GM12878 (cell line): ENCODE data around the gene CNIH2. TPM values are rescaled to one million over a fixed set of nuclear protein-coding genes. Genes with fewer than 3 reads are reported as not detected.

Experiments used
- BMI1 ChIP-seq: fragments of 450-650 bp; IDR thresholded peaks from 2 replicates; pipeline ENCODE4 v1.6.1; 2016; ENCODE audit warnings: mild to moderate bottlenecking, moderate library complexity, borderline replicate concordance
- BRCA1 ChIP-seq: IDR thresholded peaks from 2 replicates; pipeline ENCODE4 v1.6.1; 2011; ENCODE audit warnings: low read depth, low read length, improper control_type of control experiment
- CEBPZ ChIP-seq: fragments of 150-350 bp; IDR thresholded peaks from 2 replicates; pipeline ENCODE4 v1.6.1; 2016; ENCODE audit warnings: low read depth, low read length
- CHD2 ChIP-seq: IDR thresholded peaks from 2 replicates; pipeline ENCODE4 v1.6.1; 2011; ENCODE audit warnings: low read depth, low read length, improper control_type of control experiment, borderline replicate concordance
- CREM ChIP-seq: IDR thresholded peaks from 2 replicates; pipeline ENCODE4 v1.6.1; 2014; ENCODE audit warnings: antibody characterized with exemption, low read depth
- E2F4 ChIP-seq: IDR thresholded peaks from 2 replicates; pipeline ENCODE4 v1.6.1; 2012; ENCODE audit warnings: low read depth, low read length, improper control_type of control experiment
- EED ChIP-seq: sonication (generic); IDR thresholded peaks from 2 replicates; pipeline ENCODE4 v1.6.1; 2016; ENCODE audit warnings: antibody characterized with exemption, low read depth
- FOXK2 ChIP-seq: fragments of 450-650 bp; IDR thresholded peaks from 2 replicates; pipeline ENCODE4 v1.6.1; 2017; ENCODE audit warnings: mild to moderate bottlenecking, moderate library complexity
- IRF3 ChIP-seq: fragments of 450-650 bp; IDR thresholded peaks from 2 replicates; pipeline ENCODE4 v1.6.1; 2014; ENCODE audit warnings: mild to moderate bottlenecking
- SKIL ChIP-seq: fragments of 450-650 bp; IDR thresholded peaks from 2 replicates; pipeline ENCODE4 v1.6.1; 2017; ENCODE audit warnings: mild to moderate bottlenecking, low read depth, inconsistent platforms; ENCODE audit not compliant: poor library complexity, severe bottlenecking
- SMAD1 ChIP-seq: fragments of 450-650 bp; IDR thresholded peaks from 2 replicates; pipeline ENCODE4 v1.6.1; 2018; ENCODE audit warnings: mild to moderate bottlenecking, low read depth; ENCODE audit not compliant: partially characterized antibody
- TARDBP ChIP-seq: IDR thresholded peaks from 2 replicates; pipeline ENCODE4 v1.6.1; 2016; ENCODE audit warnings: borderline replicate concordance
- YBX1 ChIP-seq: fragments of 450-650 bp; IDR thresholded peaks from 2 replicates; pipeline ENCODE4 v1.6.1; 2016; ENCODE audit warnings: antibody characterized with exemption
- ZBTB11 ChIP-seq: fragments of 450-650 bp; formaldehyde crosslinking; IDR thresholded peaks from 2 replicates; pipeline ENCODE4 v1.5.0; 2022; ENCODE audit warnings: mild to moderate bottlenecking, missing genetic modification characterization
- ZNF207 ChIP-seq: fragments of 450-650 bp; IDR thresholded peaks from 2 replicates; pipeline ENCODE4 v1.6.1; 2014; ENCODE audit warnings: antibody characterized with exemption, mild to moderate bottlenecking, borderline replicate concordance
- polyA plus RNA-seq, 11 experiments: library from polyadenylated mRNA; depleted of rRNA in 4 of 11; unstranded in 6 of 11; stranded (reverse) in 5 of 11; fragments of >200 nt; fragmentation: Nextera tagmentation in 4 of 11; fragmentation: Illumina TruSeq in 1 of 11; extraction: Ambion mirVana in 4 of 11; extraction: Trizol in 1 of 11; gene quantifications; 1 replicate in 1 of 11; 2 replicates in 10 of 11; pipeline versions ENCODE4 v1.2.1 to v1.2.3, GENCODE V29; 2011 to 2016; ENCODE audit warnings: inconsistent platforms in 2 of 11, missing spikeins in 2 of 11, low read depth in 1 of 11
- total RNA-seq, 4 experiments: library from RNA; depleted of rRNA in 3 of 4; stranded (reverse); fragments of >200 nt in 3 of 4; fragmentation: Illumina TruSeq in 1 of 4; extraction: Trizol in 1 of 4; gene quantifications; 2 replicates each; pipeline versions ENCODE4 v1.2.1 to v1.2.3, GENCODE V29; 2013 to 2021
- TF ChIP-seq, protein P1 (sequence below): IDR thresholded peaks from 2 replicates; pipeline ENCODE4 v1.6.1; 2011; ENCODE audit warnings: mild to moderate bottlenecking, low read depth, low read length, moderate library complexity; ENCODE audit not compliant: insufficient replicate concordance

CNIH2 gene
- total and polyA plus RNA-seq, 10 of the 15 experiments (the other 5 are each of a cell fraction or from before 2014, with no cell fraction given): 0.07 to 1.3 (median 0.68) TPM; not detected in 2

- TF ChIP-seq ZNF207: peak; percentile 69; the same call in 1 of the 2 replicates
- peak; percentile 96 for TF ChIP-seq CHD2
- TF ChIP-seq IRF3: peak; percentile 95
- no peak for TF ChIP-seq BRCA1
- no peak for TF ChIP-seq SKIL
- TF ChIP-seq CREM: peak; percentile 68
- no peak; the same call in 1 of the 2 replicates for TF ChIP-seq FOXK2
- TF ChIP-seq SMAD1: no peak
- TF ChIP-seq ZBTB11 (CRISPR knock-in tag): no peak
- TF ChIP-seq, protein P1, sequence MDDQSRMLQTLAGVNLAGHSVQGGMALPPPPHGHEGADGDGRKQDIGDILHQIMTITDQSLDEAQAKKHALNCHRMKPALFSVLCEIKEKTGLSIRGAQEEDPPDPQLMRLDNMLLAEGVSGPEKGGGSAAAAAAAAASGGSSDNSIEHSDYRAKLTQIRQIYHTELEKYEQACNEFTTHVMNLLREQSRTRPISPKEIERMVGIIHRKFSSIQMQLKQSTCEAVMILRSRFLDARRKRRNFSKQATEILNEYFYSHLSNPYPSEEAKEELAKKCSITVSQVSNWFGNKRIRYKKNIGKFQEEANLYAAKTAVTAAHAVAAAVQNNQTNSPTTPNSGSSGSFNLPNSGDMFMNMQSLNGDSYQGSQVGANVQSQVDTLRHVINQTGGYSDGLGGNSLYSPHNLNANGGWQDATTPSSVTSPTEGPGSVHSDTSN: peak; percentile 94
- no peak for TF ChIP-seq E2F4
- no peak; the same call in 1 of the 2 replicates for TF ChIP-seq EED
- no peak for TF ChIP-seq TARDBP
- peak; percentile 87 for TF ChIP-seq CEBPZ
- TF ChIP-seq BMI1: no peak
- no peak for TF ChIP-seq YBX1
These were observed 10.9 kb downstream of the CNIH2 start, which contains the start of gene YIF1A (continued) for GRCh38 chr11:66288671-66289547.
